GM12874 (cell line): ENCODE data around the gene TMTC1.

Experiments used
- CTCF ChIP-seq: IDR thresholded peaks from 2 replicates; pipeline ENCODE4 v1.5.1; 2011; ENCODE audit warnings: low read depth, mild to moderate bottlenecking, control low read depth, low read length, moderate library complexity; ENCODE audit not compliant: insufficient read depth

TMTC1 gene

GRCh38 chr12:29492891-29493290 lies 290.9 kb downstream of the TMTC1 start:
- TF ChIP-seq CTCF: no peak

- TF ChIP-seq CTCF: no peak
These were observed 296.8 kb downstream of the TMTC1 start for GRCh38 chr12:29486972-29487371.

GRCh38 chr12:29463198-29463597 lies 320.5 kb downstream of the TMTC1 start:
- TF ChIP-seq CTCF: no peak

GRCh38 chr12:29460082-29460481 lies 323.7 kb downstream of the TMTC1 start:
- TF ChIP-seq CTCF: no peak

- TF ChIP-seq CTCF: no peak
These were observed 328.7 kb downstream of the TMTC1 start for GRCh38 chr12:29455087-29455486.

GRCh38 chr12:29451888-29452287 lies 331.9 kb downstream of the TMTC1 start:
- no peak for TF ChIP-seq CTCF
